SU-DHL-6 (cell line): ENCODE data around the gene LYL1.

Experiments used
- EZH2phosphoT487 ChIP-seq: fragments of 200-600 bp; sonication (generic), shearing (Covaris generic); conservative IDR thresholded peaks from 2 replicates; pipeline ENCODE4 v1.6.1; 2018; ENCODE audit warnings: mild to moderate bottlenecking, antibody characterized with exemption, low read length, moderate library complexity, mixed read lengths
- TF ChIP-seq, protein P1 (sequence below): fragments of 200-600 bp; sonication (generic); IDR thresholded peaks from one replicate; pipeline ENCODE4 v1.5.1; 2017; ENCODE audit warnings: antibody characterized with exemption, mild to moderate bottlenecking, low read length, moderate library complexity; ENCODE audit not compliant: insufficient read depth, poor library complexity, severe bottlenecking

DNA sequence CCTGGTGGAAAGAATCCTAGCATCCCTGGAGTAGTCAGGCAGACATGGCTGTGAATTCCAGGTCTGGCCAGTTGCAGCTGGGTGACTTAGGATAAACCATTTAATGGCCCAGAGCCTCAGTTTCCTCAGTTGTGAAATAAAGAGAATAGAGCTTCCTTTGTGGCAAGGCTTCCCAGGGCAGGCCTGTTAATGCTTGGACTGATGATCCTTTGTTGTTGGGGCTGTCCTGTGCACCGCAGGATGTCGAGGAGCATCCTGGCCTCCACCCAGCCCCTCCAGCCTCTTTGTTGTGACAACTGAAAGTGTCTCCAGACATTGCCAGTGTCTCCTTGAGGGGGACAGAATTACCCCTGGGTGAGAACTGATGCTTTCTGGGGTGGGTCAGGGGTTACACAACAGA is 16.3 kb downstream of the LYL1 start:
- TF ChIP-seq, protein P1, sequence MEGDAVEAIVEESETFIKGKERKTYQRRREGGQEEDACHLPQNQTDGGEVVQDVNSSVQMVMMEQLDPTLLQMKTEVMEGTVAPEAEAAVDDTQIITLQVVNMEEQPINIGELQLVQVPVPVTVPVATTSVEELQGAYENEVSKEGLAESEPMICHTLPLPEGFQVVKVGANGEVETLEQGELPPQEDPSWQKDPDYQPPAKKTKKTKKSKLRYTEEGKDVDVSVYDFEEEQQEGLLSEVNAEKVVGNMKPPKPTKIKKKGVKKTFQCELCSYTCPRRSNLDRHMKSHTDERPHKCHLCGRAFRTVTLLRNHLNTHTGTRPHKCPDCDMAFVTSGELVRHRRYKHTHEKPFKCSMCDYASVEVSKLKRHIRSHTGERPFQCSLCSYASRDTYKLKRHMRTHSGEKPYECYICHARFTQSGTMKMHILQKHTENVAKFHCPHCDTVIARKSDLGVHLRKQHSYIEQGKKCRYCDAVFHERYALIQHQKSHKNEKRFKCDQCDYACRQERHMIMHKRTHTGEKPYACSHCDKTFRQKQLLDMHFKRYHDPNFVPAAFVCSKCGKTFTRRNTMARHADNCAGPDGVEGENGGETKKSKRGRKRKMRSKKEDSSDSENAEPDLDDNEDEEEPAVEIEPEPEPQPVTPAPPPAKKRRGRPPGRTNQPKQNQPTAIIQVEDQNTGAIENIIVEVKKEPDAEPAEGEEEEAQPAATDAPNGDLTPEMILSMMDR, result no peak
- TF ChIP-seq EZH2phosphoT487, result no peak
